ENCODE measurements around the gene IRF1.

The IRF1 gene

DNA sequence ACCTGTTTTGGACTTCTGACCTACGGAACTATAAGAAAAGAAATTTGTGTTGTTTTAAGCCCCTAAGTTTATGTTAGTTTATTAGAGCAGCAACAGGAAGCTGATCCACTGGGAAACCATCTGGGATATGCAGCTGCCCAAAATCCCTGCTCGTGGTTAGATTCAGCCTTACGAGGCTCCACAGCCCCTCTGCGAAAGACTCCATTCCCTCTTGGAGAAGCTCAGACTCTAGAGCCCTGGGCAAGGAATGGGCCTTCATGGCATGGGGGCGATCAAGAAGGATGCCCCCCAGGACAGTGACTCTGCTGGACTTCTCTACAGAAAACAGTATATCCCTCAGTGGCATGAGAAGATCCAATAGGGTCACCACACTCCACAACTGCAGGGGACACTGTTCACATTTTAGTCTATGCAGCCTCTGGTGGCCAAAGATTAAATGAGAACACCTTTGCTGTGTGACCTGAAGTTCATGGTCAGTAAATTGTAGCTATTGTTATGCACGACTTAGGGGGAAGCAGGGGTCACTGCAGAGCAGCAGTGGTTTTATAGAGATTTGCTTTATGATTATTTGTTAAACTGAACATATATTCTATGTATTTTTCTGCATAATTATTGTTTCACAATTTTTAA lies 21.1 kb downstream of the IRF1 start:
- DNase-seq (ENCODE audit: low read depth), result no peak
- TF ChIP-seq, protein P1, sequence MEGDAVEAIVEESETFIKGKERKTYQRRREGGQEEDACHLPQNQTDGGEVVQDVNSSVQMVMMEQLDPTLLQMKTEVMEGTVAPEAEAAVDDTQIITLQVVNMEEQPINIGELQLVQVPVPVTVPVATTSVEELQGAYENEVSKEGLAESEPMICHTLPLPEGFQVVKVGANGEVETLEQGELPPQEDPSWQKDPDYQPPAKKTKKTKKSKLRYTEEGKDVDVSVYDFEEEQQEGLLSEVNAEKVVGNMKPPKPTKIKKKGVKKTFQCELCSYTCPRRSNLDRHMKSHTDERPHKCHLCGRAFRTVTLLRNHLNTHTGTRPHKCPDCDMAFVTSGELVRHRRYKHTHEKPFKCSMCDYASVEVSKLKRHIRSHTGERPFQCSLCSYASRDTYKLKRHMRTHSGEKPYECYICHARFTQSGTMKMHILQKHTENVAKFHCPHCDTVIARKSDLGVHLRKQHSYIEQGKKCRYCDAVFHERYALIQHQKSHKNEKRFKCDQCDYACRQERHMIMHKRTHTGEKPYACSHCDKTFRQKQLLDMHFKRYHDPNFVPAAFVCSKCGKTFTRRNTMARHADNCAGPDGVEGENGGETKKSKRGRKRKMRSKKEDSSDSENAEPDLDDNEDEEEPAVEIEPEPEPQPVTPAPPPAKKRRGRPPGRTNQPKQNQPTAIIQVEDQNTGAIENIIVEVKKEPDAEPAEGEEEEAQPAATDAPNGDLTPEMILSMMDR (IDR thresholded peaks at IDR 0.05; ENCODE audit: insufficient read depth, low read depth, low read length, missing control alignments), result peak; percentile 6

DNA sequence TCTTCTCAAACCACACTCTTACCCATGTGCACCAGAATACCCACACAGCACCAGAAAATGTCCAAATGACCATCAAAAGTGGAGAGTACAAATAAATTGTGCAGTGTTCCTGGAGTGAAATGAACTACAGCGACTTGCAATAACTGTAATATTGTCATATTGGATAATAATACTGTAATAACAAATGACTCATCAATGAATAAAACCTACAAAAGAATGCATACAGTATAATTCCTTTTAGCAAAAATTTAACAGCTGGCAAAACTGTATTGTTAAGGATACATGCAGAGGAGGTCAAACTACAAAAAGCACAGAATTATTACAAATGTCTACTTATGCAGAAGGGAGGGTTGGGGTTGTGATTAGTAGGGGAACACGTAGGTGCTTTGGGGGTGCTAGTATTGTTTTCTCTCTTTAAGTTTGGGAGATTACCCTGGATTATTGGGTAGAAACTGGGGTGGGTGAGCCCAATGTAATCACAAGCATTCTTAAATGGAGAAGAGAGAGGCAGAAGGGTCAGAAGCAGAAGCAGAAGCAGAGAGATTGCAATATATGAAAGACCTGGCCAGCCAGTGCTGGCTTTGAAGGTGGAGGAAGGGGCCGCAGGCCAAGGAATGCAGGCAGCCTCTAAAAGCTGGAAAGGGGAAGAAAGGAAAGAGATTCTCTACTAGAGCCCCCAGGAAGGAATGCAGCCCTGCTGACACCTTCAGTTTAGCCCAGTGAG lies 21.8 kb downstream of the IRF1 start:
- DNase-seq (ENCODE audit: low read depth), result no peak
- TF ChIP-seq, protein P1 (IDR thresholded peaks at IDR 0.05; ENCODE audit: insufficient read depth, low read depth, low read length, missing control alignments), result no peak
- no peak overlapping the region for H3K4me3 ChIP-seq (ENCODE audit: low read depth, low read length)

More for the DNA sequence above, 21.1 kb downstream of the IRF1 start:
- H3K4me3 ChIP-seq (ENCODE audit: low read depth, low read length), result no peak overlapping the region

DNA sequence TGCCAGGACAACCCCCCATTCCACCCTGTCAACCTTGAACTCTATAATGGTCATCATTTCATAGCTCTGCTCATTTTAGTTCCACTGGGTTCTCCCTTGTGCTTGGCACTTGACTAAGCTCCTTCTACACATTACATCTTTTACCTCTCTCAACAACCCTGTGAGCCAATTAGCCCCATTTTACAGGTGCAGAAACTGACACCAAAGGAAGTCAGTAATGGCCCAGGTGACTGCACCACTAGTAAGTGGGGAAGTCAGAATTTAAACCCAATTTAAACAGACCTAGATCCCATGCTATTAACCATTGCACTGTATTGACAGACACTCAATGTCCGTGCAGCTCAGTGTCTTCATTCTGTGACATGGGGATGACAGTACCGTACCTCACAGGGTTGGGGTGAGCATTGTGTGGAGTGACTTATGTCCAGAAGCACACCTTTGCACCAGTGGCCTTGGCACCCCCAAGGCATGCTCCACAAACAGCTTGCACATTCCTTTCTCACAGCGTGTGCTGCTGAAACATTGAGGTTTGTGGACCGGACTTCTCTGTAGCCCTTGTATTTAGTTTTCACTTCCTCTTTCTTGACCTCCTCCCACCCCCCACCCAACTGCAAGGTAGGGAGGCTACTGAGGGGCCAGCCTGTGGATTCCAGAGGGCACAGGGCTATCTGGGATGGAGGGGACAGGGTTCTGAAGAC lies 23.1 kb downstream of the IRF1 start:
- TF ChIP-seq, protein P1 (IDR thresholded peaks at IDR 0.05; ENCODE audit: insufficient read depth, low read depth, low read length, missing control alignments), result no peak
- DNase-seq (ENCODE audit: low read depth), result peak; percentile 90
- peak overlapping the region; percentile 33 for H3K4me3 ChIP-seq (ENCODE audit: low read depth, low read length)

DNA sequence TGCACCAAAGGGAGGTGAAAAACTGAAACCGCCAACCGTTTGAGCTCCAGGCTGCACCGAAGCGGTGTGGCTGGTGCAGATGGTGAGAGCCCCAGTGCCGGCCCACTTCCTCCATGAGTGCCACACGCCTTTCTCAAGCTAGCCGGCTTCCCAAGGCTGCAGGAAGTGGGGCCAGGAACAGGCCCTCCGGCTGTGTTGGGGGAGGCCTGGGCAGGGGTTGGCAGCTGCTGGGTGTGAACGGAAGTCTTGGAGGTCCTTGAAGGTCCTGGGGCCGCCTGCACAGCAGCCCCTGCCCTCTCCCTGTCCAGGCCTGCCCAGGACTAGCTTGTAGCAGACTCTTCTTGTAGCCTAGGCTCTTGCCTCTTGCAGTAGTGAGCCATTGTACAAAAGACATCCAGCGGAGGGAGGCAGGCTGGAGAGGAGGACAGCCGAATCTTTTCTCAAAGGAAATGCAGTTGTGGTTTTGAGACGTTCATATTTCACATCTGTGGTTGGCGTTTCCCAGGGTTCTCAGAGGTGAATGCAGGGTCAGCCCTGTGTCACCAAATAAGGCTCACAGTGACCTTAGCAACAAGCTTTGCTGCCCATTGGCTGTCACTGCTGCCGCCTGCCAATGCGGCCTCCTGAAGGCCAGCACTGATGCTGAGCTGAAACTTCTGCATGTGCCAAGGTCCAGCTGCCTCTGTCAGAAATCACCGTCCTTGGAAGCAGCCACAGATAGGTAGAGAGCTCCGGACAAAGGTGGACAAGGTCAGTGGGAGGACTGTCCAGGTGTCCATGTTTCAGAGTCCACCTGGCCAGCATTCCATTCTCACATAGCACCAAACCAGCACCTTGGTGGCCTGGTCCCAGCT lies 23.9 kb downstream of the IRF1 start:
- TF ChIP-seq, protein P1 (IDR thresholded peaks at IDR 0.05; ENCODE audit: insufficient read depth, low read depth, low read length, missing control alignments), result no peak
- peak; percentile 97 for DNase-seq (ENCODE audit: low read depth)
- H3K4me3 ChIP-seq (ENCODE audit: low read depth, low read length), result peak overlapping the region; percentile 33

DNA sequence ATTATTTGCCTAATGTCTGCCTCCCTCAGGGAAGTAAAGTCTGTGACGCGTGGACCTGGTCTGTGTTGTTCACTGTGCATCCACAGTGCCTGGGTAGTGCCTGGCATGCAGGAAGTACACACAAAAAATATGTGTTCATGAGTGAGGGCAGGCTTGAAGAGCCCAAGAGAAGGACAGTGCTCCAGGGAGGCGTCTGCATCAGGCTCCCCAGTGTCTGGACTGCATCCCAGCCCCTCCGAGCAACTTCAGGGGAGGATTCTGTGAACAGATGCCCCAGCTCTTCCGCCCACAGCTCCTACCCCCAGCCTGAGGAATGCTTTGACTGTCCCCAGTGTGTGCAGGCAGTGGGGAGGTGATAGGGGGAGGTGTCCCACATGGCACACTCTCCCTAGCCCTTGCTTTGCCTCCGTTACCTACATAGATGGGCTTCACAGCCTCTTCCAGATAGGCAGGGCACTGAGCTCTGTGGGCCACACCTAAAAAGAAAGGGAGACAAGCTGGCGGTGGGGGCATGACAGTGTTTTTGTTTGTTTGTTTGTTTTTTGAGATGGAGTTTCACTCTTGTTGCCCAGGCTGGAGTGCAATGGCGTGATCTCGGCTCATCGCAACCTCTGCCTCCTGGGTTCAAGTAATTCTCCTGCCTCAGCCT lies 25.4 kb downstream of the IRF1 start:
- DNase-seq (ENCODE audit: low read depth), result no peak
- H3K4me3 ChIP-seq (ENCODE audit: low read depth, low read length), result no peak overlapping the region

More for the DNA sequence above, 25.4 kb downstream of the IRF1 start:
- TF ChIP-seq, protein P1 (IDR thresholded peaks at IDR 0.05; ENCODE audit: insufficient read depth, low read depth, low read length, missing control alignments), result no peak

Measured in GM12865 (cell line).